NCI-H82 (cell line): ENCODE data around the gene ACTR1A.
"Not testable (repeated sequence)": the region's sequence is repeated elsewhere in the genome, so short reads cannot be mapped to it uniquely, and the experiment has no call there.

Experiments
- DNase-seq: peaks from one replicate; lab custom pipeline; 2025; lab: John Stamatoyannopoulos, UW

ACTR1A gene

DNA sequence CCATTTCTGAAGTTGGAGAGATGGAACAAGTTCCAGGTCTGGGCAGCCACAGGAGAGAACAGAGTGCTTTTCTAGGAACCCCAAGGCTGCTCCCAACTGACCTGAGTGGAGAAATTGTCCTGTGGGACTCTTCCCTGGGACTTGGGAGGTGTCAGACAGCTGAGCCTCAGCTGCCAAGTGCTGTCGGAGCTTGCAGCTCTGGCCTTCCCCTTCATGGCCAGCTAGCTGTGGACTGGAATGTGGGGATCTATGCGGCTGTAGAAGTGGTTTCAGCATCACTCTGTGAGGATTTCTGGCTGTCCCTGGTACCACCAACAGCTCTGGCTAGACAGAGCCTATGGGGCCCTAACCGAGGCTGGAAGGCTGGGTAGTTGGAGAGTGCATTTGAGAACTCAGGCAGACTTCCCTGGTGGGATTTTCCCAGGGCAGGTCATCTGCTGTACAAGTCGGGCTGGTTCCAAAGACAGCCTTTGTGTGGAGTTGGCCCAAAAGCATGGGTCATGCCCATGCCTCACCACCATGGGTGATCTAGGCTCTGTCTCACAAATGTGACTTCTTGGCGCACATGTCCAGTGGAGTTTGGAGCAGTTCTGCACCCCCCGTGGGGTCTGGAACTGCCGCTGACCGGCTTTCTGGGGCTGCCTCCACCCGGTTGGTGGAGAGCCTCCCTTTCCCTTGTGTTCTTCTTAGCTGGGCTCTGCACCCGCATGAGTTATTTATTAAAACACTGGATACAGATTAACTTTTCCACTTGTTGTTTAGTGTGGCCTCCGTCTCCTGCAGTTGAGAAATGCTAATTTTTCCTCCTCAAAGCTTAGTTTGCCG is 12.2 kb upstream of the ACTR1A start:
- no peak for DNase-seq

DNA sequence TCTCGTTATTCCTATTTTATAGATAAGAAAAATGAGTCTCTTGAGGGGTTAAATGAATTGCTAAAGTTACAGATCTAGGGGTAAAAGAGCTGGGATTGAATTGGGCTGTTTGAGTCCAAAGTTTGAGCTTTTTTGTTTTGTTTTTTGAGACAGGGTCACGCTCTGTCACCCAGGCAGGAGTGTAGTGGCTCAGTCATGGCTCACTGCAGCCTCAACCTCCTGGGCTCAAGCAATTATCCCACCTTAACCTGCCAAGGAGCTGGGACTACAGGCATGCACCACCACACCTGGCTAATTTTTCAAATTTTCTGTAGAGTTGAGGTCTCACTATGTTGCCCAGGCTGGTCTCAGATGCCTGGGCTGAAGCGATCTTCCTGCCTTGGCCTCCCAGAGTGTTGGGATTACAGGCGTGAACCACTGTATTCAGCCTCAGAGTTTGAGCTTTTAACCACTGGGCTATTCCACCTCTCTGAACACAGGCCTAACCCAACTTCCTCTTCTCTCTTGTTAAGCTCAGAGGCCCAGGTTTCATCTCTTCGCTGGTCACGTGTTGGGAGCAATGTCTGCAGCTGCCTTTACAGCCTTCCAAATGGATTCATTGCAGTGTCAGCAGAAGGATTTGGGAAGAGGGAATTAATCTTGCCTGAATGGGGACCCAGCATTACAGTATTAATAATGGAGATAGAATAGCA is 9.2 kb upstream of the ACTR1A start:
- DNase-seq: no peak

DNA sequence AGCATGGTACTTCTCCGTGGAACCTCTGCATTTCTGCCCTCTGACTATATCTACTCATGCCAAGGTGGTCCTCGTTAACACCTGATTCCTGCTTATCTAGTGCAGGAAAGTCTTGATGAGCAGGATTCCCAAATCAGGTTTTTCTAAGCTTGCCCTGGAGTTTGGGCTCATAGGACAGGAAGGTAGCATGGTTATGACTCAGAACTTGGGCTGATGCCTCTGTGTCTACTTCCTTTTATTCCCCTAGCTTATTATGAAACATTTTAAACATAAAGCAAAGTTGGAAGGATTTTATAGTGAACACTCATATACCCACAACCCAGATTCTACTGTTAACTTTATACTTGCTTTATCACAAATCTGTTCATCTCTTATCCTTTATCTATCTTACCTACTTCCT is 6.9 kb upstream of the ACTR1A start:
- DNase-seq: no peak

DNA sequence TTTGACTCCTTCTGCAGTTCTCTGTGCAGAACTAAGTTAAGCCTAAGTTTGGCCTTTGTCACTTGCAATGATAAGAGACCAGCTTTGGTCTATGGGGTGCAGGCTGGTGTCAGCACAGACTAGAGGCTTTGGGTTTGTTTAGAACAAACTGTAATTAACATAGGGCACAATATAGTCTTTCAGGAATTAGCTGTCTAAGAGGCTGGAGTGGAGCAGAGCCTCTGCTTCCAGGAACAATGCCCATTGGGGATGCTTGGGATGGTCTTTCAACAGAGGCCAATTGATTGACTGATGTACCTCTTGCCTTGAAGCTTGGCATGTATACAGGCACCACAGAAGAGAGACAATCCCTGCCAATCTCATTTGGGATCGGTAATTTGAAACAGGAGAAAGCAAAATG is 6.0 kb upstream of the ACTR1A start:
- DNase-seq: no peak

DNA sequence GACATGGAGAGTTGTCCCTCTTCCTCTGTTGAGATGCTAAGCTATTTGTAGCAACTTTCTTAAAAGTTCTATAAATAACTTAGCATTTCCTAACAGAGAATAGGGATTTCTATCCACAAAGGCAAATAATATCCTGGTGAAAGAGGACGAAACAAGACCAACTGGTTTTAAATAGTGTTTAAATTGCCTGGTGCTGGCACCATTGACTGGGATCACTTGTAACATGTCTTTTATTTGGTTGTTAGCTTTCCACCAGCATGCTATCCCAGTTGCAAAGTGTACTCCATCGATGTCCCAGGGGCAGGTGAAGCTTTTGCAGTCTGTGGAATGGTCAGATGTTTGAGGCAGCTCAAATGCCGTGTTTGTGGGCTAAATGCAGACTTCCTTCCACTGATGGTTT is 5.0 kb upstream of the ACTR1A start:
- DNase-seq: no peak

DNA sequence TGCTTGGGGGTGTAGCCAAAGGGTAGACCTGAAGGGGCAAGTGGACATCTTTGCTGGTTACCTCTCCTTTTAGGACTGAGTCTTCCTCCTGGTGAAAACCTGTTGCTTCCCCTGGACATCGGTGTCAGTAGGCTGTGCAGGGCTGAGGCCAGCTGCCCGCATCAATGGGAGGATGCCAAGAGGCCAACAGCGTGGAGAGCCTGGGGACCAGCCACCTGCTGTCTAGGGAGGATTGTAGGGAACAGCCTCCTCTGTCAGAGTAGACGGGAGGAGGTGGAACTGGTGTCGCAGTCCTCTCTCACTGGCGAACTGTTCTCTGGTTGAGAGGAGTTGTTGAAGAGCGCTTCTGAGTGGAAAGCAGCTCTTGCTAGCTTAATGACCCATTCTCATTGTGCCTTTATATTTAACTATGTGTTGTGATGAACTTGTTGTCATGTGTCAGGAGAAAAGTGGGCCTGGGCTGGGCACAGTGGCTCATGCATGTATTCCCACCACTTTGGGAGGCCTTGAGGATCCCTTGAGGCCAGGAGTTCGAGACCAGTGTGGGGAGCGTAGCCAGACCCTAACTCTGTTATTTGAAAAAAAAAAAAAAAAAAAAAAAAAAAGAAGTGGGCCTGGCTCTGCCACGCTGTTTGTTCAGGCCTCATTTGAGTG is 3.1 kb upstream of the ACTR1A start:
- DNase-seq: no peak

DNA sequence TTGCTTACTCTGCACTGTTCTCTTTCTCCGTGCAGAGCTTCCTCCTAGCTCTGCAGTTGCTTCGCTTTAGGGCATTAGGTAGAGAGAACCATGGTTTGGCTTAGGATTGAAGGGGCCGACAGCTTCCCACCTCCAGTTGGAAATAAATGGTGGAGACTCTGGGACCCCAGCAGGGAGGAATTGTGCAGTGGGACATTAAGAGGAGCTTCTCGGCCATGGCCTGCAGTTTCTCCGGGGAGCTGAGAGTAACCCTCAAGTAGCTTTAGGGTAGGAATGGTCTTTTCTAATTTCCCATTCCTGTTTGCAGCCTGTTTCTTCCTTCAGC is 2.4 kb upstream of the ACTR1A start:
- no peak for DNase-seq

DNA sequence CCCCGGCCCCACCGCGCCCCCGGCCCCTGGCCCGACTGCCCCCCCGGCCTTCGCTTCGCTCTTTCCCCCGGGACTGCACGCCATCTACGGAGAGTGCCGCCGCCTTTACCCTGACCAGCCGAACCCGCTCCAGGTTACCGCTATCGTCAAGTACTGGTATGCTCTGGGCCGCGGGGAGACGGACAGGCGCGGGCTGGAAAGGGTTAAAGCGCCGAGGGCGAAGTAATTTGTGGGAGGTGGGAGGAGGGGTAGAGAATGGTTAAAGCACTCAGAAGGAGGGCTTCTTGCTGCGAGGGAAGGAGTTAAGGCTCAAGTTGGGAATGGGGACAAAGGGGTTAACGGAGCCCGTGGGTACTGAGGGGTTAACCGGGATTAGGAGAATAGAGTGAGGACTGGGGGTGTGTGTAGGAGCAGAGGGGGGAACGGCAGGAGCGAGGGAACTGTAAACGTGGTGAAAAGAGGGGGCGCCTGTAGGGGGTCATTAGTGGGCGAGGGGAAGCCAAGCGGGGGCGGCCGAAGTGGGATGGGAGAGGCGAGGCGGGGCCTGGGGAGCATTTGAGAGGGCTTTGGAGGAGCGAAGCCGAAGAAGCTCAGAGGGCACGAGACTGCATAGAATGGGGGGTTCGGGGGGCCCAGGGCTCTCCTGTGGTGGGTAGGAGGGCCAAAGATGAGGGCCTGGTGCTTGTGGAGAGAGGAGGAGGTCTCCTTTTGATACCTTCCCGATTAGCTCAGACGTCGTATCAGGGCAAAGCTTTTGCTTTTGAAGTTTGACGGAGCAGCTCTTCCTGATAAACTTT is 1.9 kb upstream of the ACTR1A start:
- DNase-seq: peak; percentile 51

DNA sequence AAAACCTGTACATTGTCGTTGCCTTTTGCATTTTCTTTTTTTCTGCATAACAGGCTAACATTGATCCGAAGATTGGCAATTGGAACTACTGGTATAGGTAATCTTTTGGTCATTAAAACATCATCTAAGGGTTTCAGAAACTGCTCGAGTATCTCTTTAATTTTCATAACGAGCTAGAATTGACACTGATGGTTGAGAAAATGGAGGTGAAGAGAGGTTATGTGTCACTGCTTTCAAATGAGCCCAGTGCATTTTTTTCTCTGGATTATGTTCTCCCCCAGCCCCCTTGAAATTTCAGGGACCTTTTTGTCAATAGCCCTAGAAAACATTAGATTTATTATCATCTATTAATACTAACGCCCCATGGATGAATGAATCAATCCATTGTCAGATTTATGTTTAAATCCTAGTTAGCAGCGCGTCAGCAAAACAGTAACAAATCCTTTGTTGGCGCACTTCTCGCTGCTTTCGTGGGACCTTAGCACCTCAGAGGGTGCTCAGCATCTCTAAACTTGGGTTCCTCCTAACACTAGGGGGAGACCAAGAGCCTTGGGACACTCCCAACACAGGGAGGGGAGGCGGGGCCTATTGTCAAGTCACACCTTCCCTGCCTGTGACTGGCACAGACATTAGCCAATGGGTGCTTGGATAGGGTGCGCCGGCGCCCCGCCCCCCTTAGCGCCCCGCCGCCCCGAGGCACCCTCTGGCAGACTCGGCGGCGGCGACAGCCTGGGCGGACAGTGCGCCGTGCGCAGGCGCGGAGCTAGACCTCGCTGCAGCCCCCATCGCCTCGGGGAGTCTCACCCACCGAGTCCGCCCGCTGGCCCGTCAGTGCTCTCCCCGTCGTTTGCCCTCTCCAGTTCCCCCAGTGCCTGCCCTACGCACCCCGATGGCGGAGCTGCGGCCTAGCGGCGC is 1.0 kb upstream of the ACTR1A start, which contains the start of gene SUFU:
Gene SUFU (plus strand): TSS at position 709 of the 915 bp plus-strand sequence. CDS start 181 bp downstream, at position 890.
- DNase-seq: peak; percentile 100

DNA sequence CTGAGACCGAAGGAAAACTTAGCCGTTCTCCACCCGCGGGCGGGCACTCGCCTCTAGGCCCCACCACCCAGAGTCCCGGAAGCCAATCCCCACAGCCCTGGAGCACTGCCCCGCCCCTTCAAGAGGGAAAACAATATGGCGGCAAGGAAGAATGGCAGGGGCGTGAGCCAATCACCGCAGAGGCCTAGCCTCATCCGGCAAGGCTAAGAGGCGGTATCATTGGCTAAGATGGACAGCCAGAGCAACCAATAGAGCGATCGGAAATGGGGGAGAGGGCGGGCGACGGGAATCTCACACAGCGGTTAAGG is 529 bp downstream of the ACTR1A start:
- DNase-seq: peak; percentile 99

DNA sequence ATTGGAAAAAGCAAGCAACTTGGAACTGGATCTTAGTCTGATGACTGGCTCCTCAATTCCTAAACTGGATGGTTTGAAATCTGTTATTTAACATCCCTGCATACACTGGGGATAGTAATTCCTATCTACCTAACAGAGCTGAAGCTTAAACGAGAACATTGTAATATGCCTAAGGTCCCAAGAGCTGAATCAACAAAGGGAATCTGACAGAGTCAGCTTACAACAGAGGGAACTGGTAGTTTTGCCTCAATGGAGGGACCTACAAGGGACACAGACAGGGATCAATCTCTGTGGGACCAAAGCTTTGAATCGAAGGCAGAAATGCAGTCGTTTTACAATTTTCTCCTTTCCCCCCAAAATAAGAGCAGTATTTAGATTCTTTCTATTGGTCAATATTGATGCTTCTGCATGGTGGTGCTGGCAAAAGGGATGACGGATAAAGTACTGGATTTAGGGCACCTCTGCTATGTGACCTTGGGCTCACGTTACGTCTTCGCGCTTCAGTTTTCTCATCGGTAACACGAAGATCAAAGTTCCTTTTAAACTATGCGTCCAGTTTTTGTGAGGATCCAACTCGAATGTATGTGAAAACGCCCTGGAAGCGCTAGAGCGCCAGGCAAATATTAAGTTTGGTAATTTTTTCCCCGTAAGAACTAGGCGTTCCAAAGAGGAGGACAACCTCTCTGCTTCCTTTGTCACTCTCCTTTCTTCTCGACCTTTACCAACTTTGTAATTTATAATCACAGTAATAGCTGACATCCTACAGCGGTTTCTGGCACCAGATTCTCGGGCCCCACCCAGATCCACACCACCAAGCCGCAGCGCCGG is 1.1 kb downstream of the ACTR1A start:
- DNase-seq: peak; percentile 38

DNA sequence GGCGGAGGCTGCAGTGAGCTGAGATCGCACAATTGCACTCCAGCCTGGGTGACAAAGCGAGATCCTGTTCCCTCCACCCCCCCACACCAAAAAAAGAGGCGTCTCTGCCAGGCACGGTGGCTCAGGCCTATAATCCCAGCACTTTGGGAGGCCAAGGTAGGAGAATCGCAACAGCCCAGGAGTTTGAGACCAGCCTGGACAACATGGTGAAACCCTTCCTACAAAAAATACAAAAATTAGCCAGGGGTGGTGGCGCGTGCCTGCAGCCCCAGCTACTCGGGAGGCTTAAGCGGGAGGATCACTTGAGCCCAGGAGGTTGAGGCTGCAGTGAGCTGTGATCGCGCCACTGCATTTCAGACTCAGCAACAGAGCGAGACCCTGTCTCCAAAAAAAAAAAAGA is 1.8 kb downstream of the ACTR1A start:
- not testable (repeated sequence) for DNase-seq

DNA sequence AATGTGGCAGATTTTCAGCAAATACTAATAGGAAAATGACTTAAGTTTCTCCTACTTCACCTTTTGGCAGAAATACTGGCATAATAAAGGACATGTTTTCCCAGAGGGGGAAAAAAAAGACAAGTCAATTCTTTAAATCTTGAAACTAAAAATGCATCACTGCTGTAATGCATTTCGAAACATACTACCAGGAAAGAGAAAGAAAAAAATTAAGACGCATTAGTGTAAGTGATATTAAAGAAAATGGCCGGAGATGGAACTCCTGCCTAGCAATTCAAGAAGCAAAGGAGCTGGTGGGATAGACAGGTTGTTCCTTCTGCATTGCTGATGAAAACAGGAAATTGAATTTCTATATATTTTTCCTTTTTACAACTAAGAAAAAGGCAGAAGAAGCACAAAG is 3.2 kb downstream of the ACTR1A start:
- DNase-seq: no peak

DNA sequence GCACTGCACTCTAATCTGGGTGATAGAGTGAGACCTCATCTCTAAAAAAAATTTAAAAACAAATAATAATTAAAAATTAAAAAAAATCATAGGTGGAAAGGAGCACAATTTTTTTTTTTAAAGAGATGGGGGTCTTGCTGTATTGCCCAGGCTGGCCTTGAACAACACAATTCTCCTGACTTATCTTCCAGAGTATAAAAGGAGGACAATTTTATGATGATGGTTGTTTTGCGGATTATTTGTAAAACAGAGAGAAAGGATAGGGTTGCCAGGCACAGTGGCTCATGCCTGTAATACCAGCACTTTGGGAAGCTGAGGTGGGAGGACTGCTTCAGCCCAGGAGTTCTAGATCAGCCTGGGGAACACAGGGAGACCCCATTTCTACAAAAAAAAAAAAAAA is 5.0 kb downstream of the ACTR1A start:
- no peak for DNase-seq

DNA sequence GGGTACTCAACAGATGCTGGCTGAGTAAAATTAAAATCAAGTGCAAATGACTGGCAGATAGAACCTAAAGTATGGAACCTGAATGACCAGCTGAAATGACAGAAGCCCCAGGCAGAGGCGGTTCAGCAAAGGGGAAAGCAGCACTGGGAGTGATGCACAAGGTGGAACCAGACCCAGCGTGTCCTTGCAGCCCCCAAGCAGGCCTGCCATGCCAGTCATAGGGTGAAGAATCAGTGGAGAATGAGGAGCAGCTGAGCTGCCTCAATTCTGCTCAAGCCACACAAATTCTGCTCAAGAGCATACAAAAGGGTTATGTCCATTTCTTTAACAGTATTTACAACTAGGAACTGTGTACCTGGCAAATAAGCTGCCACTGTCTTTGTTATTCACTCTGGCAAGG is 8.7 kb downstream of the ACTR1A start:
- DNase-seq: no peak

DNA sequence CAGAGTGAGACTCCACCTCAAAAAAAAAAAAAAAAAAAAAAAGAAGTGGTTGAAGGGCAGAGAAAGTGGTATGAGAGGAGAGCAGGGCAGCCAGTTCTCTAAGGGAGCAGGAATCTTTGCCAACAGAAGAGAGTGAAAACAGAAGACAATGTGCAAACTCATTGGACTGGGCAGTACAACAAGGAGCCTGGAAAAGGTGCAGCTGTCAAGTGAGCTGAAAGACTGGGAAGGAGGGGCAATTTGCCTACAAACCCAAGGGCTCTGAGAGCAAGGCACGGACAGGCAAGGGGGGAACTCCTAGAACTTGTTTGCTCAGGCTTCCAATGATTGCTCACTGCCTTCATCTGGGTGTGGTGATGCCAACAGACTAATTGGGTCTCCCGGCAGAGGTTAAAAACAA is 9.5 kb downstream of the ACTR1A start:
- no peak for DNase-seq

DNA sequence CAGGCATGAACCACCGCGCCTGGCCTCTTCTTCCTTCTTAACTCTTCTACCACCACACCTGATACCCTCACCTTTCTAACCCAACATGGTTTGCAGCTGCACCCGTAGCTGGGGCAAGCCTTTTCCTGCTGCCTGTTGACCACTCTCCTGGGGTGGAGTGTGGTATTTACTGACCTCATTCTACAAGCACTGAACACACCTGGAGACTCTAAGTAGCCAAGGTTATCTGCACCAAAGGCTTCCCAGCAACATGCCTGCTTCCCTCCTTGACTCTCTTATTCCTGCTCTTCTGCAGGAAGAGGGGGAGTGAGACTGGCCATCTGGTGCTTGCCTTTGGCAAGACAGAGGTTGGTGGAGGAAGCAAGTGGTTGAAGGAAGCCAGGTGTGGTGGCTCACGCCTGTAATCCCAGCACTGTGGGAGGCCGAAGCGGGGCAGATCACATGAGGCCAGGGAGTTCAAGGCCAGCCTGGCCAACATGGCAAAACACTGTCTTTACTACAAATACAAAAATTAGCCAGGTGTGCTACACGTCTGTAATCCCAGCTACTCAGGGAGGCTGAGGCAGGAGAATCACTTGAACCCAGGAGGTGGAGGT is 10.1 kb downstream of the ACTR1A start:
- no peak for DNase-seq

DNA sequence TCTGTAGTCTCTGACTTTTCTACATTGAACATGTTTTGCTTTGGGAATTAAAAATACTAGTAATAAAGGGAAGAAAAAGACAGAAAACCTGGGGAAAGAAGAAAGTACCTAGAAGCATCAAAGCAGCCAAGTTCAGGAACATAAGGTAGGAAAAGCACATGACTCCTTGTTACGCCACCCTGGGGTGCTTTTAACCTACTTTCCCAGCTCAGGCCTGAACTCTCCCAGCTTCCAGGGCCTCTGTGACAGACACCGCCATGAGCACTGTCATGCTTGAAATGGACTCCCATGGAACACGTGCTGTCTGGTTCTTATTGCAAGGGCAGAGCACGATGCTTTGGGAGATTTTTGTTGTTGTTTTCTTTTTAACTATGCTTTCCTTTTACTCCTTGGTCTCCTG is 11.4 kb downstream of the ACTR1A start:
- no peak for DNase-seq

DNA sequence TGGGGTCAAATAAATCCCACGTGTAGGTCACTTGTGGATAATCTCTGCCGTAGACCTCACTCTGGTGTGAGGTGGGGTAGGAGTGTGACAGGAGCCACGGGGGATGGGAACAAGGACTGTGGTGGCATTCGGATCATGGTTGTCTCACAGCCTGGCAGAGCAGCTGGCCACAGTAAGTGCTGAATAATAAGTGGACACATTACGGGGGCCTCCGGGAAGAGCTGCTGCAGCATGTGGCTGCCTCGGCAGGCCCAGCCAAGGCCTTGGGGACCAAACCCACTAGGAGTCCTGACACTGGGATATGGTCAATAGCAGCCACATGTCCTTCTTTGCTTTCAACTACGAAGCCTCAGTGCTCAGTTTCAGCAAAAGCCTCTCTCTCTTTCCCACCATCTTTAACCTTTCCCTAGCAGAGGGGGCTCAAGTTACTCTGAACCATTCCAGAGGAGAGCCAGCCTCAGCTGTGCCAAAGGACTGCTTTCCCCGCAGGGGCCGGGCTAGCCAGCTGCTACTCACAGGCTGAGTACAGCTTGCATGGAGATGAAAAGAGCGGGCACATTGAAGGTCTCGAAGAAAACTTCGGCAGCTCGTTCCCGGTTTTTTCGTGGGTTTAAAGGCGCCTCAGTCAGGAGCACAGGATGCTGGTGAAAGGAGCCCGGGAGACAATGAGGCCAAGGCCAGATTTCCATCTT is 17.3 kb downstream of the ACTR1A start:
- no peak for DNase-seq

DNA sequence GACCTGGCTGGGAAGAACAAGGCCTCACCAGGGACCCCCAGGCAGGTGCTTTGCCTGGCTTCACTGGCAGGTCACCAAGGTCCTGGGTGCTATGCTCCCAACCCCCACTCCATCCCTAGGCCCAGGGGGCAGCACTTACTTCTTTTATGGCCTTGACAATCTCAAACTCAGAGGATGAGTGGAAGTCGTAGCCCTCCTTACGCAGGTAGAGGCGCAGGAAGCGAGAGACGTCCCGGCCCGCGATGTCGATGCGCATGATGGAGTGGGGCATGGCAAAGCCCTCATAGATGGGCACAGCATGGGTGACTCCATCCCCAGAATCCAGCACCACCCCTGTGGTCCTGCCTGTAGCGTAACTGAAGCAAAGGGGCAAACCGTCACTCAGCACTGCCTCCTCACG is 18.5 kb downstream of the ACTR1A start:
- DNase-seq: no peak
